HCT116 (cell line): ENCODE data around the gene IGF2.

Experiments
- POLR2AphosphoS5 ChIP-seq: IDR thresholded peaks from 2 replicates; pipeline ENCODE4 v1.6.1; 2011; ENCODE audit warnings: mild to moderate bottlenecking, low read depth, low read length, moderate library complexity
- RAD21 ChIP-seq: IDR thresholded peaks from 2 replicates; pipeline ENCODE4 v1.6.1; 2012; ENCODE audit warnings: low read depth, mild to moderate bottlenecking
- SIN3A ChIP-seq: IDR thresholded peaks from 2 replicates; pipeline ENCODE4 v1.6.1; 2012; ENCODE audit warnings: low read depth
- TF ChIP-seq, protein P1 (sequence below), 3 experiments: fragments of 200-600 bp in 1 of 3; sonication (generic) in 1 of 3; IDR thresholded peaks in 2 of 3; conservative IDR thresholded peaks in 1 of 3; 2 replicates each; pipeline ENCODE4 v1.5.1; 2012 to 2017; ENCODE audit warnings: low read depth in 2 of 3, low read length in 2 of 3, antibody characterized with exemption in 1 of 3, borderline replicate concordance in 1 of 3, control low read depth in 1 of 3, mild to moderate bottlenecking in 1 of 3, mixed read lengths in 1 of 3, mixed run types in 1 of 3, moderate library complexity in 1 of 3; ENCODE audit not compliant: insufficient read depth in 1 of 3

DNA sequence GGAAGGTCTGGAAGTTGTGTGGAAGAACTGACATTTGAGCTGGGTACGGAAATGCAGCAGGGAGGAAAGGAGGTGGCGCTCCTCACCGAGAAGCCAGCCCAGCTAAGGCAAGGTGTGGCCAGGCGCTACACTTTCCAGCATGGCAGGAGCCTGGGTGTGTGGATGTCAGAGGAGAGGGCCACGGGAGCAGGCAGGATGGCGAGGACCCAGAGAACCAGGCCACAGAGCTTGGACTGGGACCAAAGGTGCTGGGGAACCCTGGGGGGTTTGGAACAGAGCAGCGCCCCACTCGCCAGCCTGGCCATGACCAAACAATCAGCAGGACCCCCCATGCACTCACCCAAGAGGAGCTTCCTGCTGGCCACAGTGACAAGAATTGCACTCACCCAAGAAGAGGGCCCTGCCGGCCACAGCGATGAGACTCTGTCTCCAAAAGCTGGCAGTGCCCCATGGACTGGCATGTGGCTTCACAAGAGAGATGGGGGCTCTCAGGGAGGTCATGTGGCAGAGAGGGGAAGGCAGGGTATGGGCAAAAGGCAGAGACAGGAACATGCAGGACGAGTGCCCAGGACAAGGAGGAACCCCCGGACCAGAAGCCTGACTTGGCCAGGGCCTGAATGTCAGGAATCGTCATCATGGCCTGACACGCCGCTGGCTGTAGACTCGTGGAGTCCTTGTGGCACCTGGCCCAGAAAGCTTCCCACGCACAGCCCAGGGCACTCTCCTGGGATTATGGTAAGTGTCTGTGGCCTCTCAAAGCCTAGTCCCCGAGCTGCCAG is 45.4 kb downstream of the IGF2 start:
- TF ChIP-seq POLR2AphosphoS5 (no peak), SIN3A (no peak), RAD21 (no peak)
- TF ChIP-seq, protein P1, sequence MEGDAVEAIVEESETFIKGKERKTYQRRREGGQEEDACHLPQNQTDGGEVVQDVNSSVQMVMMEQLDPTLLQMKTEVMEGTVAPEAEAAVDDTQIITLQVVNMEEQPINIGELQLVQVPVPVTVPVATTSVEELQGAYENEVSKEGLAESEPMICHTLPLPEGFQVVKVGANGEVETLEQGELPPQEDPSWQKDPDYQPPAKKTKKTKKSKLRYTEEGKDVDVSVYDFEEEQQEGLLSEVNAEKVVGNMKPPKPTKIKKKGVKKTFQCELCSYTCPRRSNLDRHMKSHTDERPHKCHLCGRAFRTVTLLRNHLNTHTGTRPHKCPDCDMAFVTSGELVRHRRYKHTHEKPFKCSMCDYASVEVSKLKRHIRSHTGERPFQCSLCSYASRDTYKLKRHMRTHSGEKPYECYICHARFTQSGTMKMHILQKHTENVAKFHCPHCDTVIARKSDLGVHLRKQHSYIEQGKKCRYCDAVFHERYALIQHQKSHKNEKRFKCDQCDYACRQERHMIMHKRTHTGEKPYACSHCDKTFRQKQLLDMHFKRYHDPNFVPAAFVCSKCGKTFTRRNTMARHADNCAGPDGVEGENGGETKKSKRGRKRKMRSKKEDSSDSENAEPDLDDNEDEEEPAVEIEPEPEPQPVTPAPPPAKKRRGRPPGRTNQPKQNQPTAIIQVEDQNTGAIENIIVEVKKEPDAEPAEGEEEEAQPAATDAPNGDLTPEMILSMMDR (IDR thresholded peaks at IDR 0.05 in 2 of 3, conservative IDR thresholded peaks at IDR 0.05 in 1 of 3; ENCODE audit: borderline replicate concordance in 1 of 3, insufficient read depth in 1 of 3, low read depth in 2 of 3, low read length in 2 of 3), result no peak
